BLaER1 (cell line): ENCODE results near the gene JAZF1.

ENCODE experiments used
- H3K27ac ChIP-seq: shearing (Covaris generic); formaldehyde crosslinking; 2 replicates; pipeline ENCODE4 v1.8.1; 2022
- H3K27me3 ChIP-seq: shearing (Covaris generic); formaldehyde crosslinking; 2 replicates; pipeline ENCODE4 v1.8.1; 2022
- H3K36me3 ChIP-seq: shearing (Covaris generic); formaldehyde crosslinking; 2 replicates; pipeline ENCODE4 v1.8.1; 2022
- H3K4me1 ChIP-seq: shearing (Covaris generic); formaldehyde crosslinking; 2 replicates; pipeline ENCODE4 v1.8.1; 2022
- H3K4me2 ChIP-seq: shearing (Covaris generic); formaldehyde crosslinking; 2 replicates; pipeline ENCODE4 v1.8.1; 2022
- H3K4me3 ChIP-seq: shearing (Covaris generic); formaldehyde crosslinking; 2 replicates; pipeline ENCODE4 v1.8.1; 2022
- H3K9ac ChIP-seq: shearing (Covaris generic); formaldehyde crosslinking; 2 replicates; pipeline ENCODE4 v1.8.1; 2022
- H3K9me3 ChIP-seq: shearing (Covaris generic); formaldehyde crosslinking; 2 replicates; pipeline ENCODE4 v1.8.1; 2022
- H4K20me1 ChIP-seq: shearing (Covaris generic); formaldehyde crosslinking; 2 replicates; pipeline ENCODE4 v1.8.1; 2022
- Cebpa-rat ChIP-seq: shearing (Covaris generic); IDR thresholded peaks from 2 replicates; pipeline ENCODE4 v1.8.1; 2022

JAZF1 gene

DNA sequence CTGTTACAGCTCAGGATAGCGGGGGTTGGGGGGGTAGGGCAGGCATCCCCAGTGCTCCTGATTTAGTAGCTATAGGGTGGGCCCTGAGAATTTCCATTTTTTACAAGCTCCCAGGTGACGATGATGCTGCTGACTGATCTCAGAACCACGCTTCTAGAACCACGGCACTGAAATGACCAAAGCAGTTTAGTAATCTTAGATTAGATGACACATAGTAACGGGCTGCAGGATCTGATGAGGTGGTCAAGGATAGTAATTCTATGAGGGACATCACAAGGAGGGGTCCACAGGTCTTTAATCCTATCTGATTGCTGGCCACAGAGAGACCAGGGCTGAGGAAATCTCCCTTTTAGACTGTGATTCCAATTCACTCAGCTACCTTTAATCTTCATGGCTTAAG, 167.2 kb downstream of the JAZF1 start:
- no peaks in the 10 kb centered on the region; the same call in 1 of the 2 replicates for H4K20me1 ChIP-seq

DNA sequence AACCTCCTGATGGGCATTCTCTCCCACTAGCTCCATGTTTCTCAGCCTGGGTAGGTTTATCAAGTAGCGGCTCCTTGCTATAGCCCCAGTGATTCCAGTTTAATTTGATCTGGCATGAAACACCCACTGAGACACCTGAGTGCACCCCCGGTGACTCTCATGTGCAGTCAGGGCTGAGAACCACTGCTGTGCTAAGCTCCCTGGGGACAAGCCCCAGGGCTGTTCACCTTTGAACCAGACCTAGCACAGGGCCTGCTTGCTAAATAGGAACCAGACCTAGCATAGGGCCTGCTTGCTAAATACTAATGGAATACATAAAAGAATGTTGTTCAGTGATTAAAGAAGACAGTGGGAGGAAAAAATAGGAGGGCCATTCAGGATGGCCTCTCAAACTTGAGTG, 167.6 kb downstream of the JAZF1 start:
- TF ChIP-seq Cebpa-rat: no peak
- H4K20me1 ChIP-seq: no peaks in the 10 kb centered on the region; the same call in 1 of the 2 replicates
- no peak overlapping the region for H3K4me3 ChIP-seq
- H3K27me3 ChIP-seq: no peaks in the 10 kb centered on the region
- peaks cover 14% of the 10 kb centered on the region for H3K9me3 ChIP-seq
- no peak overlapping the region for H3K9ac ChIP-seq
- H3K36me3 ChIP-seq: no peaks in the 10 kb centered on the region
- no peaks in the 10 kb centered on the region for H3K4me1 ChIP-seq
- H3K27ac ChIP-seq: no peak overlapping the region
- H3K4me2 ChIP-seq: no peak overlapping the region

More for the DNA sequence above, 167.2 kb downstream of the JAZF1 start:
- Histone ChIP-seq H3K4me2 (no peak overlapping the region), H3K9ac (no peak overlapping the region), H3K27me3 (no peaks in the 10 kb centered on the region), H3K27ac (no peak overlapping the region), H3K36me3 (no peaks in the 10 kb centered on the region), H3K4me3 (no peak overlapping the region), H3K4me1 (no peaks in the 10 kb centered on the region), H3K9me3 (peaks cover 14% of the 10 kb centered on the region)
- no peak for TF ChIP-seq Cebpa-rat

DNA sequence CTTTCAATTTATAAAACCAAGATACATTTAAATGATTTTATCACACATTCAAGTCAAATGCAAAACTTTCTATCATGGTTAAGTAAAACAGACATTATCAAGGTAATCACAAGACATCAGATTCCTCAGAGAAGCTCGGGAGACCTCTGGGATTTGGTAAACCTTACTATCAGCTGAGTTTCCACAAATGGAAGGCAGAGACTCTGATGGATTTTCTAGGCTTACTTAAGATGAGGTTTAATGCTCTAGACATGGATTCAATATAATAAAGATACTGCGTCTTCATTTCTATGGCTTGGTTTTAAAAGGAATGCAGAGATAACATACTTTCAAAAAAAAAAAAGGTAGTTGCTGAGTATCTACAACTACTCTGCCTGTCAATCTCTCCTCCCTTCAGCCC, 171.7 kb downstream of the JAZF1 start:
- Histone ChIP-seq H4K20me1 (no peaks in the 10 kb centered on the region; the same call in 1 of the 2 replicates), H3K27ac (no peak overlapping the region), H3K9ac (no peak overlapping the region), H3K27me3 (no peaks in the 10 kb centered on the region), H3K36me3 (no peaks in the 10 kb centered on the region), H3K4me3 (no peak overlapping the region), H3K9me3 (peaks cover 2% of the 10 kb centered on the region), H3K4me1 (no peaks in the 10 kb centered on the region), H3K4me2 (no peak overlapping the region)
- TF ChIP-seq Cebpa-rat: no peak

DNA sequence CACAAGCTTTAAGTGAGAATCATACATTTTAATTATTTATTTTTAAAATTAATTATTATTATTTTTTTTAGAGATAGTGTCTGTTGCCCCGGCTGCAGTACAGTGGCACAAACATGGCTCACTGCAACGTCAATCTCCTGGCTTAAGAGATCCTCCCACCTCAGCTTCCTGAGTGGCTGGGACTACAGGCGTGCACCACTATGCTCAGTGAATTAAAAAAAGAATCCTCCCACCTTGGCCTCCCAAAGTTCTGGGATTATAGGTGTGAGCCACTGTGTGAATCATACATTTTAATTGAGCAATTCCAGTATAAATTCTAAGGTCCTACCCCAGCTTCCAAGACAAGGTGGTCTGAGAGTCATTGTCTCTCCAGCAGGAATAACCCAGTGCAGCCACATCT, 172.4 kb downstream of the JAZF1 start:
- no peak for TF ChIP-seq Cebpa-rat
- H3K27me3 ChIP-seq: no peaks in the 10 kb centered on the region
- no peak overlapping the region for H3K9ac ChIP-seq
- no peaks in the 10 kb centered on the region for H3K36me3 ChIP-seq
- no peaks in the 10 kb centered on the region for H3K4me1 ChIP-seq
- H3K27ac ChIP-seq: no peak overlapping the region
- no peaks in the 10 kb centered on the region; the same call in 1 of the 2 replicates for H4K20me1 ChIP-seq
- no peaks in the 10 kb centered on the region for H3K9me3 ChIP-seq
- H3K4me2 ChIP-seq: no peak overlapping the region
- no peak overlapping the region for H3K4me3 ChIP-seq

DNA sequence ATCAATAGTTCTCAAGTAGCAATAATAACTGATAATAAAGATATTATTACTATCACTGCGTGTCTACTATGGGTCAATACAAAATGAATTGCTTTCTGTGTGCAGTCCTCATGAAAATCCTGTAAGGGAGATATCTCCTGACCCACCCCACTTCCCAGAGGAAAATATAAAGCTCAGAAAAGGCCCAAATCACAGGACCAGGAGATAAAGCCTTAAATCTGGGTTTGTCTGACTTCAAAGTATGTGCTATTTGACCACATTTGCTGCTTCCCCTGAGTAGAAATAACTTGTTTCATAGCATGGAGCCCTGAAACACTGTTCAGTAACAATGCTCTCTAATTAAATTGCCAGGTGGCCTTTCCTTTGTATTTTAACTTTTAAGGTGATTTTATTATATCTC, 174.1 kb downstream of the JAZF1 start:
- Histone ChIP-seq H3K9ac (no peak overlapping the region), H3K4me3 (no peak overlapping the region), H3K27ac (no peak overlapping the region), H4K20me1 (no peaks in the 10 kb centered on the region; the same call in 1 of the 2 replicates), H3K4me2 (no peak overlapping the region), H3K36me3 (no peaks in the 10 kb centered on the region), H3K4me1 (no peaks in the 10 kb centered on the region), H3K9me3 (no peaks in the 10 kb centered on the region), H3K27me3 (no peaks in the 10 kb centered on the region)
- TF ChIP-seq Cebpa-rat: no peak

DNA sequence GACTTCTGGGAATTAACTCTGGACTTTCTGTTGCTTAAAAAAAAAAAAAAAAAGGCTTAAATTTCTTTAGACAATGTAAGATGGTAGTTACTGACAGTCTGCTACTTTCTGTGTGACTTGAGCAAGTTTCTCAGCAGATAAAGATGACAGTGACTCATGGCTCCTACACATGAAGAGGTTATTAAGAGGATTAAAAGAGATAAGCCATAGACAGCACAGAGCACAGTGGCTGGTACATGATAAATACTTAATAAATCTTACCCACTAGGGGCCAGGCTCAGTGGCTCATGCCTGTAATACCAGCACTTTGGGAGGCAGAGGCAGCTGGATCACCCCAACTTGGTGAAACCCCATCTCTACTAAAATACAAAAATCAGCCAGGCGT, 174.8 kb downstream of the JAZF1 start:
- TF ChIP-seq Cebpa-rat: no peak
- Histone ChIP-seq H3K27me3 (no peaks in the 10 kb centered on the region), H3K9ac (no peak overlapping the region), H4K20me1 (no peaks in the 10 kb centered on the region; the same call in 1 of the 2 replicates), H3K36me3 (no peaks in the 10 kb centered on the region), H3K9me3 (no peaks in the 10 kb centered on the region), H3K27ac (no peak overlapping the region), H3K4me2 (no peak overlapping the region), H3K4me1 (no peaks in the 10 kb centered on the region), H3K4me3 (no peak overlapping the region)

DNA sequence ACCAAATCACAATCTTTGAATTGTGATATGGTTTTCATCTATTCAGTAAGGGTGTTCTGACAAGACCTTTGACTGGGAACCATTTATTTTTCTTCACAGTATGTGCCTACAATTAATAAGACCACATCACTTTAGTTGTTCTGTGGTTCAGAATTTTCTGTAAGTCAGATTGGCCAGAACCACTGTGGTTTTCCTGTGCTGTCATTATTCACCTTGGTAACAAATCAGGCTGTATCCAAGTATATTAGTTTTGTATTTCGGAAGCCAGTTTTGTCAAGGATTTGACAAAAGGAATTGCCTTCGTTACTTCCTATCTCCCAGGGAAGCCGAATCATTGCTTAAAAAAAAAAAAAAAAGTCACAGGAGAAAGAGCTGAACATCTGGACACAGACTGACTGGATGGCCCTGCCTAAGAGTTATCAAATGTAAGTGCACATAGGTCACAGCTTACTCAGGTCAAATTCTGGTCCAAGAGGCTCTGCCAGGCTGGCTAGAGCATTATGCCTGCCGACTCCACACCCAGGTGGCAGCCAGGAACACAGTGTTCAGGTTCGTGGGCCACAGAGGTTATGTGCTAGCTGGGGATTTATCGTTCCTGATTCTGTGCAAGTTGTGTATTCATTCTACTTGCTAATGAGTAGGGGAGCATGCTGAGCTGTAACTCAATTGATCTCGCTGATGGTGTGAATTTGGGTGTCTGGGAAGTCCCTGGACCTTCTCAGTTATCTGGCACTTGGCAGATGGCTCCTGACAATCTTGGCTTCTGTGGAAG, 175.3 kb downstream of the JAZF1 start:
- no peak overlapping the region for H3K4me2 ChIP-seq
- H3K36me3 ChIP-seq: no peaks in the 10 kb centered on the region
- no peak overlapping the region for H3K9ac ChIP-seq
- H3K4me1 ChIP-seq: no peaks in the 10 kb centered on the region
- H3K4me3 ChIP-seq: no peak overlapping the region
- TF ChIP-seq Cebpa-rat: no peak
- H3K27ac ChIP-seq: no peak overlapping the region
- no peaks in the 10 kb centered on the region for H3K9me3 ChIP-seq
- no peaks in the 10 kb centered on the region for H3K27me3 ChIP-seq
- H4K20me1 ChIP-seq: no peaks in the 10 kb centered on the region; the same call in 1 of the 2 replicates

DNA sequence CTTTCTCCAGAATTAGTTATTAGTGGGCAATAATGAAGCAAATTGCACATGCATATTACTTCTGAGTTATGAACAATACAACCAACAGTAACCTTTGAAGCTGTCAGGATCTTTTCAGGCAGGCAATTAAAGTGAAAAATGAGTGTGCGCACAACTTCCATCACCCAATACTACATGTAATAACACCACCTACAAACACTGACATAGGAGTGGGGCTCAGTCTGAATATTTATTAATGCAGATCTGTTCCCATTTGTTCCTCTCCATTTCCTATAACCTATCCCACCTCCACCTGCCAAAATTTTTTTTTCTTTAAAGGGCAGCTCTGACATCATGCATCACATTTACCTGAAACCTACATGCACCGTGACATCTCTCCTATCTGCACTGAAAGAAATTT, 177.2 kb downstream of the JAZF1 start:
- Histone ChIP-seq H3K27me3 (no peaks in the 10 kb centered on the region), H3K4me3 (no peak overlapping the region), H3K9ac (no peak overlapping the region), H3K9me3 (no peaks in the 10 kb centered on the region), H3K4me2 (no peak overlapping the region), H4K20me1 (no peaks in the 10 kb centered on the region; the same call in 1 of the 2 replicates), H3K4me1 (no peaks in the 10 kb centered on the region), H3K36me3 (no peaks in the 10 kb centered on the region), H3K27ac (no peak overlapping the region)
- no peak for TF ChIP-seq Cebpa-rat

DNA sequence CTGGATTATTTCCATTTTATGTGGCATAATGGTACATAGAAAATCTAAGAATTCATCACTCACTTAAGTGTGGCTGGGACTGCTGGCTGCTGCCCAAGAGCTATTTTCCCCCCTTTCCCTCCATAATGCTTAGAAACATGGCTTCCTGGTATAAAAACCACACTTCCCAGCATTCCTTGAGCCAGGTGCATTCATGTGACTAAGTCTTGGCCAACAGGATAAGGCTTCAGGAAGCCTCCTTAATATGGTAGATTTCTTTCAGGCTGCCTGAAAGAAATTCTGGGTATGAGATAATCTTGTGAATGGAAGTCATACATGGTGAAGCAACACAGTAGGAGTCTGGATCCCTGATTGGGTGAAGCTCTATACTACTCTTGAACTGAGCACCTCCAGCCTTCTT, 178.0 kb downstream of the JAZF1 start:
- Histone ChIP-seq H3K4me2 (no peak overlapping the region), H3K9ac (no peak overlapping the region), H4K20me1 (no peaks in the 10 kb centered on the region), H3K4me1 (peaks cover 5% of the 10 kb centered on the region; the same call in 1 of the 2 replicates), H3K9me3 (no peaks in the 10 kb centered on the region), H3K36me3 (no peaks in the 10 kb centered on the region), H3K4me3 (no peak overlapping the region), H3K27me3 (no peaks in the 10 kb centered on the region), H3K27ac (no peak overlapping the region)
- no peak for TF ChIP-seq Cebpa-rat

DNA sequence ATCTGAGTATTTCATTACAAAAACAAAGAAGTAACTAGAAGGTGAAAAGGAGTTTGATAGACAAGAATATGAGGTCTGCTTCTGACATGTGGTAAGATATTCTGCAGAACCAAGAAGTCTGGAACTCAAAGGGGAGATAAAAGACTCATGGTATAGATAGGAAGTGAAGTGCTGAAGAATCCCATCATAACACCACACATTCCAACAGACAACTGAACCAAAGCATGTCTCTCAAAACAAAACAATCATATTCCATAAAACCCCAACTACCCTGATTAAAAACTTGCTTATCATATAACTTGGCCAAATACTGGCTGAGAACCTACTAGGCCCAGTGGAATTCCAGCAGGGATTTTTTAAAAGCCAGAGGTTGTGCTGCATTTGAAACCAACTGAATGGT, 178.7 kb downstream of the JAZF1 start:
- Histone ChIP-seq H3K9me3 (no peaks in the 10 kb centered on the region), H4K20me1 (no peaks in the 10 kb centered on the region), H3K27ac (no peak overlapping the region), H3K27me3 (no peaks in the 10 kb centered on the region), H3K4me3 (no peak overlapping the region), H3K4me2 (no peak overlapping the region), H3K4me1 (peaks cover 5% of the 10 kb centered on the region; the same call in 1 of the 2 replicates), H3K9ac (no peak overlapping the region), H3K36me3 (no peaks in the 10 kb centered on the region)
- TF ChIP-seq Cebpa-rat: no peak
